Neutrophil (primary cell): ENCODE data around the gene LRFN2.

Experiments used
- H3K27ac ChIP-seq: fragments of 200-600 bp; sonication (generic); 2 replicates; pipeline ENCODE4 v1.5.1; 2016; ENCODE audit warnings: mild to moderate bottlenecking, moderate library complexity
- H3K27me3 ChIP-seq: fragments of 200-600 bp; sonication (generic); 2 replicates; pipeline ENCODE4 v1.6.0; 2016; ENCODE audit warnings: mild to moderate bottlenecking
- H3K36me3 ChIP-seq: fragments of 200-600 bp; sonication (generic); 2 replicates; pipeline ENCODE4 v1.5.1; 2017
- H3K4me1 ChIP-seq, 2 experiments: fragments of 200-600 bp in 1 of 2; sonication (generic) in 1 of 2; 1 replicate in 1 of 2; 2 replicates in 1 of 2; pipeline versions ENCODE4 v1.5.1 to v1.6.1; 2013 to 2016; ENCODE audit warnings: low read depth in 1 of 2, low read length in 1 of 2, mild to moderate bottlenecking in 1 of 2, moderate library complexity in 1 of 2; ENCODE audit not compliant: control insufficient read depth in 1 of 2, insufficient read depth in 1 of 2
- H3K4me3 ChIP-seq, 2 experiments: fragments of 200-600 bp in 1 of 2; sonication (generic) in 1 of 2; 1 replicate in 1 of 2; 2 replicates in 1 of 2; pipeline ENCODE4 v1.5.1; 2013 to 2016; ENCODE audit warnings: low read depth in 1 of 2, low read length in 1 of 2, mild to moderate bottlenecking in 1 of 2, moderate library complexity in 1 of 2
- H3K9me3 ChIP-seq: fragments of 200-600 bp; sonication (generic); 2 replicates; pipeline ENCODE4 v1.5.1; 2016
- TF ChIP-seq, protein P1 (sequence below): fragments of 200-600 bp; sonication (generic); IDR thresholded peaks from 2 replicates; pipeline ENCODE4 v1.5.1; 2016; ENCODE audit warnings: antibody characterized with exemption

The LRFN2 gene

DNA sequence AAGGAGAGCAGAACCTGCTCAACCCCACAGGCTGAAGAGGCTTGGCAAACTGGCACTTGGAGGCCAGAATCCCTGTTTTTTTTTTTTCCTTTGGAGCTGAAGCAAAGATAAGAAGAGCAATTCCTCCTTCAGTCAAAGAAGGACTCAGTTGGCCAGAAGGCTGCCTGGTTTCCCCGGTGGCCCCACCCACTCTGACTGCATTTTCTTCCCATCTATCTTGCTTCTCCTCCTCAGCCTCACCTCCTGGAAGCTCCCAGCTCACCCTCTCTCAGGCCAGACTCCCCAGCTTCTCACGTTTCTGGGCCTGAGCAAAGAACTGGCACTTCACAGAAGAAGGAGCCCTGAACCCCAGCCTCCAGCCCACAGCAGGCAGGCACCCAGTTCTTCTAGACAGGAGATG, 2.4 kb downstream of the LRFN2 start:
- TF ChIP-seq, protein P1, sequence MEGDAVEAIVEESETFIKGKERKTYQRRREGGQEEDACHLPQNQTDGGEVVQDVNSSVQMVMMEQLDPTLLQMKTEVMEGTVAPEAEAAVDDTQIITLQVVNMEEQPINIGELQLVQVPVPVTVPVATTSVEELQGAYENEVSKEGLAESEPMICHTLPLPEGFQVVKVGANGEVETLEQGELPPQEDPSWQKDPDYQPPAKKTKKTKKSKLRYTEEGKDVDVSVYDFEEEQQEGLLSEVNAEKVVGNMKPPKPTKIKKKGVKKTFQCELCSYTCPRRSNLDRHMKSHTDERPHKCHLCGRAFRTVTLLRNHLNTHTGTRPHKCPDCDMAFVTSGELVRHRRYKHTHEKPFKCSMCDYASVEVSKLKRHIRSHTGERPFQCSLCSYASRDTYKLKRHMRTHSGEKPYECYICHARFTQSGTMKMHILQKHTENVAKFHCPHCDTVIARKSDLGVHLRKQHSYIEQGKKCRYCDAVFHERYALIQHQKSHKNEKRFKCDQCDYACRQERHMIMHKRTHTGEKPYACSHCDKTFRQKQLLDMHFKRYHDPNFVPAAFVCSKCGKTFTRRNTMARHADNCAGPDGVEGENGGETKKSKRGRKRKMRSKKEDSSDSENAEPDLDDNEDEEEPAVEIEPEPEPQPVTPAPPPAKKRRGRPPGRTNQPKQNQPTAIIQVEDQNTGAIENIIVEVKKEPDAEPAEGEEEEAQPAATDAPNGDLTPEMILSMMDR: no peak
- H3K27ac ChIP-seq: no peak overlapping the region
- peaks cover 67% of the 10 kb centered on the region for H3K27me3 ChIP-seq
- H3K36me3 ChIP-seq: no peaks in the 10 kb centered on the region
- no peaks in the 10 kb centered on the region for H3K9me3 ChIP-seq
- peaks cover 0 to 9% of the 10 kb centered on the region in 2 experiments for H3K4me1 ChIP-seq
- no peak overlapping the region for H3K4me3 ChIP-seq

DNA sequence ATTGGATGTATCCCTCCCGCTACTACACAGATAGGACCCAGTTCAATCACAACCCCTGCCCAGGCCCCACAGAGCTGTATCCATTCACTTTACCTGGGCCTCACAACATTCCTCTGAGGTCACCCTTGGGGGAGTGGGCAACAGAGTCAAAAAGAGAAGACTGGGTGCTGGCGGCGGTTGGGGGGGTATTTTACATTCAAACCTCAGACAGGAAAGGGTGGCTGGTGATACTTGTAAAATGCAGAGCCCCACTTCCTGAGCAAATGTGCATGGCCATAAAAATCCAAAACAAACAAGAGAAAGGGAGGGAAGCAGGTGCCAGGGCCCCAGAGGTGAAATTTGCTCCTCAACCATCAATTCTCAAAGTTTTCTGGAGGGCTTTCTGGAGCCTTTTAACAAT, 3.5 kb downstream of the LRFN2 start:
- TF ChIP-seq, protein P1: no peak
- Histone ChIP-seq H3K9me3 (no peaks in the 10 kb centered on the region), H3K27me3 (peaks cover 57% of the 10 kb centered on the region), H3K4me1 (peaks cover 0 to 9% of the 10 kb centered on the region in 2 experiments), H3K36me3 (no peaks in the 10 kb centered on the region), H3K4me3 (no peak overlapping the region), H3K27ac (no peak overlapping the region)

- Histone ChIP-seq H3K9me3 (no peaks in the 10 kb centered on the region), H3K4me1 (peaks cover 0 to 9% of the 10 kb centered on the region in 2 experiments), H3K36me3 (no peaks in the 10 kb centered on the region), H3K27me3 (peaks cover 49% of the 10 kb centered on the region), H3K27ac (no peak overlapping the region), H3K4me3 (no peak overlapping the region)
- TF ChIP-seq, protein P1: no peak
These were observed 4.3 kb downstream of the LRFN2 start for GRCh38 chr6:40582892-40583291.

DNA sequence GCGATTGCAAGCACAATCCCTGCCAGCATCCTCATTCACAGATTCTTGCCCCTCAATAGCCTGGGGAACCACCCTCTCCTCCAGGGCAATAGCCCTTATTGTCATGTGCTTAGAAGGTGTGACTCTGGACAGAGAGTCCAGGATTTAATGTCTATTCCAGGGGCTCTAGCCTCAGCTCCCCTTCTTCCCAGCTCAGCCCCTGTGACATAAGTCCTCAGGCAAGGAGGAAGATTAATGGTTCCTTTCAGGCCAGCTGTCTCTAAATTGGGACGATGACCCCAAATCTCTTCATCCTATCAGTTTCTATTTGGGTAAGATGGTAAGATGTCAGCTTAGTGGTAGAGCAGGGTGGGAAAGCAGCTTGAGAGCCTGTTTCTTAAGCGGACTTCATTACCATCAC, 8.1 kb downstream of the LRFN2 start:
- Histone ChIP-seq H3K9me3 (no peaks in the 10 kb centered on the region), H3K4me1 (no peaks in the 10 kb centered on the region), H3K27ac (no peak overlapping the region), H3K27me3 (peaks cover 12% of the 10 kb centered on the region), H3K4me3 (no peak overlapping the region), H3K36me3 (no peaks in the 10 kb centered on the region)
- TF ChIP-seq, protein P1: no peak

DNA sequence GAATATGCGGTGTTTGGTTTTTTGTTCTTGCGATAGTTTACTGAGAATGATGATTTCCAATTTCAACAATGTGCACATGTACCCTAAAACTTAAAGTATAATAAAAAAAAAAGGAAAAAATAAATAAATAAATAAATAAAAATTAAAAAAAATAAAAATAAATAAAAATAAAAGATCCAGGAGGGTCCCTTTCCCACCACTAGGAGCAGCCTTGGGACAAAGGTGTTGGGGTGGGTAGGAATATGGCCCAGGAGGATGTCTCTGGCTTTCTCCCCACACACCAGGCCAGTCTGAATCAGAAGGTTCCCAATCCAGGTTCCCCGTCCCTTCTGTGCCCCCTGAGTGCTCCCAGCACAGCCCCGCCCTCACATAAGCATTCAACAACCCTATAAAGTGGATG, 9.5 kb downstream of the LRFN2 start:
- H3K27ac ChIP-seq: no peak overlapping the region
- peaks cover 4% of the 10 kb centered on the region for H3K27me3 ChIP-seq
- H3K4me3 ChIP-seq: no peak overlapping the region
- H3K36me3 ChIP-seq: no peaks in the 10 kb centered on the region
- no peaks in the 10 kb centered on the region for H3K4me1 ChIP-seq
- TF ChIP-seq, protein P1: no peak
- no peaks in the 10 kb centered on the region for H3K9me3 ChIP-seq

- no peak overlapping the region for H3K4me3 ChIP-seq
- H3K9me3 ChIP-seq: no peaks in the 10 kb centered on the region
- no peaks in the 10 kb centered on the region for H3K4me1 ChIP-seq
- TF ChIP-seq, protein P1: no peak
- H3K27ac ChIP-seq: no peak overlapping the region
- H3K36me3 ChIP-seq: no peaks in the 10 kb centered on the region
- no peaks in the 10 kb centered on the region for H3K27me3 ChIP-seq
These were observed 13.9 kb downstream of the LRFN2 start for GRCh38 chr6:40573221-40573620.
